Tibial artery (tissue), 4 donors: ENCODE measurements around the gene C2orf78.

ENCODE experiments used
- DNase-seq, 2 donors: peaks; one replicate each; pipeline ENCODE4 v3.0.0-alpha.2; 2019
- H3K27ac ChIP-seq, 2 donors: fragments of 200-600 bp; sonication (generic) in 1 of 2; 1 replicate in 1 of 2; 2 replicates in 1 of 2; pipeline ENCODE4 v1.5.1; 2018 to 2019; ENCODE audit warnings: mild to moderate bottlenecking in 1 of 2
- H3K27me3 ChIP-seq, 2 donors: fragments of 200-600 bp; sonication (generic) in 1 of 2; one replicate each; pipeline versions ENCODE4 v1.5.1 to v1.6.0; 2016 to 2019
- H3K36me3 ChIP-seq, 3 donors: fragments of 200-600 bp; sonication (generic) in 2 of 3; one replicate each; pipeline ENCODE4 v1.5.1; 2016 to 2019; ENCODE audit warnings: mild to moderate bottlenecking in 2 of 3
- H3K4me1 ChIP-seq, 4 donors: fragments of 200-600 bp; sonication (generic) in 2 of 4; 1 replicate in 3 of 4; 2 replicates in 1 of 4; pipeline ENCODE4 v1.5.1; 2016 to 2019
- H3K4me3 ChIP-seq, 2 donors: fragments of 200-600 bp; sonication (generic) in 1 of 2; 1 replicate in 1 of 2; 2 replicates in 1 of 2; pipeline ENCODE4 v1.5.1; 2018 to 2019; ENCODE audit warnings: mild to moderate bottlenecking in 2 of 2
- H3K9me3 ChIP-seq, 3 donors: fragments of 200-600 bp; sonication (generic) in 1 of 3; one replicate each; pipeline ENCODE4 v1.5.1; 2016 to 2019
- CTCF ChIP-seq, 2 experiments: fragments of 200-600 bp in 1 of 2; fragments of 450-650 bp in 1 of 2; IDR thresholded peaks; one replicate each; pipeline ENCODE4 v1.5.1; 2017 to 2019; ENCODE audit warnings: antibody characterized with exemption in 2 of 2, mild to moderate bottlenecking in 1 of 2, moderate library complexity in 1 of 2
- intact Hi-C: fragments of 100-400 bp; cut with DNase I; formaldehyde crosslinking; loops from one replicate; pipeline ENCODE4 v1.15.0; 2023; ENCODE audit warnings: low total_unique reads

The C2orf78 gene

GRCh38 chr2:73822991-73823390 is 39.0 kb downstream of the C2orf78 start:
- H3K4me3 ChIP-seq: no peak overlapping the region
- no peaks in the 10 kb centered on the region for H3K9me3 ChIP-seq
- H3K4me1 ChIP-seq: peaks cover 0 to 7% (median 3%) of the 10 kb centered on the region in 4 donors
- no peak for DNase-seq
- no peak for TF ChIP-seq CTCF (IDR thresholded peaks at IDR 0.05)
- intact Hi-C loops: loop anchor here (10.0 kb wide), 3 partner anchors 102 to 512 kb away; partner anchors contain the start of gene DGUOK
- H3K27me3 ChIP-seq: peaks cover 0 to 7% of the 10 kb centered on the region in 2 donors
- no peaks in the 10 kb centered on the region for H3K36me3 ChIP-seq
- H3K27ac ChIP-seq: no peak overlapping the region

DNA sequence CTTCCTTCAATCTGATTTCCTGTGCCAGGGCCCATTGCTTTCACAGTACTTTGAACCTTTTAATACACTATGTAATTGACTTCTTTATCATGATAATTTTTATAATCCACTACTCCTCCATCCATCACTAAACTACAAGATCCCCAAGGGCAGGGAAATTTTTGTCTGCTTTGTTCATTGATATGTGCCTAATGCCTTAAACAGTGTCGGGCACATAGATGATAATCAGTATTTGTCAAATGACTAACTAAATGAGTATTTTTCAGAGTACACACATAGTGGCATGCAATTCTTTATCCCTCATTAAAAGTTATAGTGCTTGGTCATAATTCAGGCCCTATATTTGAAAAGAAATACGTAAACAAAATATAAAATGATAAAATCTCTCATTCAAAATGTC is 39.4 kb downstream of the C2orf78 start:
- Histone ChIP-seq H3K4me3 (no peak overlapping the region), H3K9me3 (no peaks in the 10 kb centered on the region), H3K27me3 (peaks cover 0 to 2% of the 10 kb centered on the region in 2 donors), H3K27ac (no peak overlapping the region), H3K4me1 (peaks cover 0 to 11% (median 5%) of the 10 kb centered on the region in 4 donors), H3K36me3 (no peaks in the 10 kb centered on the region)
- TF ChIP-seq CTCF (IDR thresholded peaks at IDR 0.05): no peak
- intact Hi-C loops: loop anchor here (10.0 kb wide), 3 partner anchors 101 to 511 kb away; partner anchors contain the start of gene DGUOK
- no peak for DNase-seq

GRCh38 chr2:73823916-73824523 is 40.0 kb downstream of the C2orf78 start:
- Histone ChIP-seq H3K27ac (no peak overlapping the region), H3K36me3 (no peaks in the 10 kb centered on the region), H3K27me3 (no peaks in the 10 kb centered on the region), H3K4me1 (peaks cover 0 to 12% (median 5%) of the 10 kb centered on the region in 4 donors), H3K4me3 (no peak overlapping the region), H3K9me3 (no peaks in the 10 kb centered on the region)
- DNase-seq: no peak
- intact Hi-C loops: loop anchor here (10.0 kb wide), 3 partner anchors 101 to 511 kb away; partner anchors contain the start of gene DGUOK
- TF ChIP-seq CTCF (IDR thresholded peaks at IDR 0.05): peak; percentile 74 to 82

DNA sequence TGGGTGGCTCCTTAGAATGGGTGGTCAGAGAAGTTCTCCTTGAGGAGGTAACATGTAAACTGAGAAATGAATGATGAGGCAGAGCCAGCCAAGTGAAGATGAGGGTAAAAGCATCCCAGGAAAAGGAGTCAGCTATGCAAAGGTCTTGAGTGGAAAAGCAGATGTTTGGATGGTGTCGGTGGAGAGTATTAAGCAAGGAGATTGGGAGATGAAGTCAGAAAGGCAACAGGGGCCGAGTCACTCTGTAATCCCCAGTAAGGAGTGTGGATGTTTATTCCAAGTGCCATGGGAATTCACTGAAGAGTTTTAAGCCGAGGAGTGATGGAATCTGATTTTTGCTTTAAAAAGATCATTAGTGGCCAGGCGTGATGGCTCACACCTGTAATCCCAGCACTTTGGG is 41.4 kb downstream of the C2orf78 start:
- no peak overlapping the region for H3K27ac ChIP-seq
- intact Hi-C loops: loop anchor here (10.0 kb wide), 3 partner anchors 99 to 509 kb away; partner anchors contain the start of gene DGUOK
- no peaks in the 10 kb centered on the region for H3K36me3 ChIP-seq
- H3K4me1 ChIP-seq: peaks cover 0 to 25% (median 11%) of the 10 kb centered on the region in 4 donors
- no peak overlapping the region for H3K4me3 ChIP-seq
- H3K9me3 ChIP-seq: no peaks in the 10 kb centered on the region
- DNase-seq: no peak
- H3K27me3 ChIP-seq: no peaks in the 10 kb centered on the region
- no peak for TF ChIP-seq CTCF (IDR thresholded peaks at IDR 0.05)

DNA sequence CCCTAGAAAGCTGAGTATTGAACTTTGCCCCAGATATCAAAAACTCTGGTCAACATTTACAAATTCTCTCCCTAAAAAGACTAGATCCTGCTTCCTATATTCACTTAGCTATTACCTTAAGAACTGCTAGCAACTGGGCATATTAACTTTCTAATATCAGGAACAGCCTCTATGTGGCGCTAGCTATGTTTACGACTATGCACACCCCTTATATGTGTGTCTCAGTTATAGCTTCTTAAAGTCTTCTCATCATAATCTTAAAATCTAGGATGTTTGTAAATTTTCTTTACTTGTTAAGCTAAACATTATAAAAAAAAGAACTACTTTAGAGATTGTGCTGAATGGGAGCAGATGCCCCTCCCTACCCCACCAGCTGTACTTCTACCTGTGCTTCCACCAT is 43.0 kb downstream of the C2orf78 start:
- H3K36me3 ChIP-seq: peaks cover 0 to 14% (median under 1%) of the 10 kb centered on the region in 3 donors
- no peak for TF ChIP-seq CTCF (IDR thresholded peaks at IDR 0.05)
- DNase-seq: no peak

More for the DNA sequence above, 43.0 kb downstream of the C2orf78 start:
- no peaks in the 10 kb centered on the region for H3K9me3 ChIP-seq
- H3K4me1 ChIP-seq: peaks cover 0 to 28% (median 13%) of the 10 kb centered on the region in 4 donors
- intact Hi-C loops: loop anchor here (10.0 kb wide), 3 partner anchors 98 to 508 kb away; partner anchors contain the start of gene DGUOK
- H3K4me3 ChIP-seq: no peak overlapping the region
- no peaks in the 10 kb centered on the region for H3K27me3 ChIP-seq
- H3K27ac ChIP-seq: no peak overlapping the region
